ENCODE data around the gene FYB2.

GRCh38 chr1:56843544-56843943 is 24.3 kb upstream of the FYB2 start:
- no peak for TF ChIP-seq FOXM1 (IDR thresholded peaks at IDR 0.05; ENCODE audit: borderline replicate concordance)
- TF ChIP-seq PKNOX1 (IDR thresholded peaks at IDR 0.05), result no peak
- TF ChIP-seq FOXK2 (IDR thresholded peaks at IDR 0.05), result no peak
- TF ChIP-seq BHLHE40 (IDR thresholded peaks at IDR 0.05; ENCODE audit: borderline replicate concordance), result no peak
- no peak for TF ChIP-seq TARDBP (IDR thresholded peaks at IDR 0.05)
- no peak for TF ChIP-seq SP1 (IDR thresholded peaks at IDR 0.05)
- TF ChIP-seq NFRKB (IDR thresholded peaks at IDR 0.05), result no peak
- TF ChIP-seq ARNT (IDR thresholded peaks at IDR 0.05), result no peak
- TF ChIP-seq L3MBTL2 (conservative IDR thresholded peaks at IDR 0.05), result no peak
- TF ChIP-seq ELF4 (IDR thresholded peaks at IDR 0.05), result no peak
- no peak for TF ChIP-seq ZNF384 (IDR thresholded peaks at IDR 0.05)
- TF ChIP-seq CTBP1 (IDR thresholded peaks at IDR 0.05; ENCODE audit: borderline replicate concordance), result no peak
- TF ChIP-seq HDGF (IDR thresholded peaks at IDR 0.05; ENCODE audit: borderline replicate concordance), result no peak
